Peyer's patch (tissue), 4 donors: ENCODE results near the gene THADA.

Experiments
- CTCF ChIP-seq, 6 experiments: fragments of 450-650 bp in 4 of 6; fragments of 200-600 bp in 2 of 6; sonication (generic) in 1 of 6; IDR thresholded peaks; one replicate each; pipeline ENCODE4 v1.5.1; 2017 to 2019; ENCODE audit warnings: antibody characterized with exemption in 6 of 6, mild to moderate bottlenecking in 3 of 6, moderate library complexity in 1 of 6
- POLR2A ChIP-seq, 2 donors: fragments of 450-650 bp; IDR thresholded peaks; one replicate each; pipeline ENCODE4 v1.5.1; 2017; ENCODE audit warnings: antibody characterized with exemption in 2 of 2, mild to moderate bottlenecking in 2 of 2, moderate library complexity in 2 of 2

- no peak for TF ChIP-seq CTCF (IDR thresholded peaks at IDR 0.05)
- no peak for TF ChIP-seq POLR2A (IDR thresholded peaks at IDR 0.05)
These were observed 392.5 kb downstream of the THADA start for GRCh38 chr2:43203373-43203772.
